GM21786 (cell line): ENCODE results near the gene MARCHF7.

Experiments used
- ATAC-seq: cut with Tn5 transposase; IDR thresholded peaks from one replicate; pipeline ENCODE4 v1.9.1; 2021; ENCODE audit not compliant: unreplicated experiment

MARCHF7 gene

GRCh38 chr2:159759577-159759976 is 47.3 kb downstream of the MARCHF7 start:
- no peak for ATAC-seq

- ATAC-seq: no peak
Measured at GRCh38 chr2:159760326-159760725, 48.0 kb downstream of the MARCHF7 start.

- ATAC-seq: no peak
Measured at GRCh38 chr2:159762075-159762474, 49.8 kb downstream of the MARCHF7 start.
